ENCODE measurements around the gene STYK1.
"Not testable (repeated sequence)": the region's sequence is repeated elsewhere in the genome, so short reads cannot be mapped to it uniquely, and the experiment has no call there.

The STYK1 gene

GRCh38 chr12:10688042-10688441 is 14.2 kb upstream of the STYK1 start:
- no peak for DNase-seq

DNA sequence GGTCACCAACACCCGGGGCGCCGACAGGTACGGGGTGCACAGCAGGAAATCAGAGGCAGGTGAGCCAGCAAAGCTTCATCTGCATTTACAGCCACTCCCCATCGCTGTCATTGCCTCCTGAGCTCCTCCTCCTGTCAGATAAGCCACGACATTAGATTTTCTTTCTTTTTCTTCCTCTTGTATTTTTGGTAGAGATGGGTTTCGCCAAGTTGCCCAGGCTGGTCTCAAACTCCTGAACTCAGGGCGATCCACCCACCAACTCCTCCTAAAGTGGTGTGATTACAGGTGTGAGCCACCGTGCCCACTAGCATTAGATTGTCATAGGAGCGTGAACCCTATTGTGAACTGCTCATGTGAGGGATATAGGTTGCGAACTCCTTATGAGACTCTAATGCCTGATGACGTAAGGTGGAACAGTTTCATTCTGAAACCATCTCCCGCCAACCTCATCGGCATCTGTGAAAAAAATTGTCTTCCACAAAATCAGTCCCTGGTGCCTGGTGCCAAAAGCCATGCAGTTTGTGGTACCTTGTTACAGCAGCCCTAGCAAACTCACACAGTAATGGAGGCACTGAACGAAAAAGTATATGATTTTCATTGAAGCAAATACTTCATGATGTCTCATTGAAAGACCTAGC is 1.5 kb downstream of the STYK1 start:
- no peak for DNase-seq

GRCh38 chr12:10669533-10669932 is 4.3 kb downstream of the STYK1 start:
- no peak for DNase-seq

DNA sequence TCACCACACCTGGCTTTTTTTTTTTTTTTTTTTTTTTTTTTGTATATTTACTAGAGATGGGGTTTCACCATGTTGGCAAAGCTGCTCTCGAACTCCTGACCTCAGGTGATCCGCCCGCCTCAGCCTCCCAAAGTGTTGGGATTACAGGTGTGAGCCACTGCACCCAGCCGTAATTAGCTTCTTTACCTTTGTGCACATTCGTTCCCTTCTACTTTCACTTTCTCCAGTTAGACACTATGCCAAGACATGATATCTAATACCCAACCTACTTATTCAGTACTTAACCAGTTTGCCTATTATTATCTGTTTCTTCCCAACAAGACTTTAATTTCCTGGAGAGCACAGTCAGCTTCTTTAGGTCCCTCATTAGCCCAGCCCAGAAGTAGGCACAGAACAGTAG is 5.3 kb downstream of the STYK1 start:
- no peak for DNase-seq

DNA sequence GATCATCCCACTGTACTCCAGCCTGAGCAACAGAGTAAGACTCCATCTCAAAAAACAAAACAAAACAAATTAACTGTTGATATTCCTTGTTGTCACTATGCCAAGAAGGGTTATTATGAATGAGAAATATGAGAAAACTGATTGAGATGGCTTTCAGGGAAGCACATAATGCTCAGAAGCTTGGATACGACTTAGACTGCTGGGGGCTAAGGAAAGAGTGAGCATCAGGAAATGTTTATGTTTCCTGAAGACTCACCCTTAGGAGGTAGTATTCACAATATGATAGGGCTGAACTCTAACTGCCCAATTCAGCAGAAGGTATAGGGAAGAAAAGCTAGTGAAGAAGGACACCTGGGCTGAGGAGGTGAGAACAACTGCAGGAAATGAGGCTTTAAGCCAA is 6.3 kb downstream of the STYK1 start:
- DNase-seq: no peak

GRCh38 chr12:10664499-10664898 is 9.4 kb downstream of the STYK1 start:
- no peak for DNase-seq

DNA sequence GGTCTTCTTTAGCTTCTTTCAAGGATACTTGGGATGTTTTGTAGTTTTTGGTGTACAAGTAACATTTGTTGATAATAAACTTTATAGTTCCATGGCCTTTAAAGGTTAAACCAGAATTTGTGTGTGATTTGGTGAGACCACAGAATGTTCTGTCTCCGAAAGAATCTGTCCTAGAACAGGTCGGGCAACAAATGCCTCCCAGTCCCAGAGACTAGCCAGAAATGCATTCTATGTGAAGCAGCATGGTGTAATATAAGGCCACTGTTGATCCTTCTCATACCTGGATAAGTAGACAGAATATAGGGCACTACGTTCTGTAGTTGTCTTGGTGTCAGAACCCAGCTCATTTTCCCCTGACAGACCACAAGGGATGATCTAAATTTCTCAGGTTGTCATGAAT is 10.0 kb downstream of the STYK1 start:
- no peak for DNase-seq

- no peak for DNase-seq
Measured at GRCh38 chr12:10661338-10661737, 12.5 kb downstream of the STYK1 start.

GRCh38 chr12:10654003-10654402 is 19.8 kb downstream of the STYK1 start:
- no peak for DNase-seq

- no peak for DNase-seq
Measured at GRCh38 chr12:10652192-10652591, 21.7 kb downstream of the STYK1 start.

- DNase-seq: not testable (repeated sequence)
Measured at GRCh38 chr12:10646576-10646975, 27.3 kb downstream of the STYK1 start.

DNA sequence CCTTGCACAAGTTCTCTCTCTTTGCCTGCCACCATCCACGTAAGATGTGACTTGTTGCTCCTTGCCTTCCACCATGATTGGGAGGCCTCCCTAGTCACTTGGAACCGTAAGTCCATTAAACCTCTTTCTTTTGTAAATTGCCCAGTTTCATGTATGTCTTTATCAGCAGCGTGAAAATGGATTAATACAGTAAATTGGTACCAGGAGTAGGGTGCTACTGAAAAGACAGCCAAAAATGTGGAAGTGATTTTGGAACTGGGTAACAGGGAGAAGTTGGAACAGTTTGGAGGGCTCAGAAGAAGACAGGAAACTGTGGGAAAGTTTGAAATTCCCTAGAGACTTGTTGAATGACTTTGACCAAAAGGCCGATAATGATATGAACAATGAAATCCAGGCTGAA is 27.9 kb downstream of the STYK1 start:
- DNase-seq: no peak

DNA sequence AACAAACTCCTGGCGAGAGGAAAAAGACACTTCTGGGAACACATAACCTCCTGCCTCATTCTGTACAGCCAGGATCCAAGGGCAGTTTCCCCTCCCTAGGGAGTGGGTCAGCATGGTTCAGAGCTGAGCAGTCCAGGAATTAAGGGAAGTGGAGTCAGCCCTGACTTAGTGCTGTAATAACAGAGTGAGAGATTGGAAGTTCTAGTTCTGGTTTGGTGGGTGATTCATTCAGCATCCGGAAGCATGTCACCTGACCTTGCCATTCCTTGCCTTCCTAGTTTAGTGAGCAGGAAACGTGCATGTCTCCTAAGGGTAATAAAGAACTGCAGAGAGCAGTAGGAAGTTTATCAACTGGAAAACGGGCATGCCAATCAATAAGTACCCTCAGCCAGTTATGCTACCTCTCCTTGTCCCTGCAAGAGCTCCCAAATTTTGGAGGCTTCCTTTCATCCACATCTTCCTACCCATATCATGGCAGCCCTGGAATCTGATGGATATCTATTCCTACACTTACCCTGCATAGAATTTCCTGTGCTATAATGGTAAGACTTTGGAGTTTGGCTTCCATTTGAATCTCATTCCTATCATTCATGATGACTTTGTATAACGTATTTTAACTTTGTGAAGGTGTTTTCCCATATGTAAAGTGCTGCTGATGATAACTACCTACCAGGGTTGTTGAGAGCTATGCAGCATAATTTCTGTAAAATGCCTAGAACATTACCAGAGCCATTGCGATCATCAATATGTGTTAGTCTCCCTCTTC is 31.9 kb downstream of the STYK1 start:
- DNase-seq: no peak

GRCh38 chr12:10638728-10639127 is 35.1 kb downstream of the STYK1 start:
- DNase-seq: no peak

DNA sequence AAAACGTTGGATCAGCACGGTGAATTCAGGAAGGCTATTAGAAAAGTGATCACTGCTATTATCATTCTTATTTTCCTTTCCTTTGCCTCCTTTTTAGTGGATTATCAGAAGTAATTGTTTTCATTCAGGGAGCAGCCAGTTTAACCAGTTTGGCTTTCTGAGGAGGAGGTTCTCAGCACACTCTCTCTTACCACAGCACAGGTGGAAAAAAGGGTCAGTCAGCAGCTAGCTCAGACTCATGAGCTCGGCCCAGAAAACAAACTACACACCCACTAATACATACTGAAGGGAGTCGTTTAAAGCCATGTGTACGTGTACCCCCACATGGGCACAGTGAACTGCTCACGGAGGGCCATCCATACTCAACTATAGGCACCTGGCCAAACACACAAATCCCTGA is 37.2 kb downstream of the STYK1 start:
- no peak for DNase-seq

- DNase-seq: no peak
Measured at GRCh38 chr12:10636124-10636523, 37.7 kb downstream of the STYK1 start.

DNA sequence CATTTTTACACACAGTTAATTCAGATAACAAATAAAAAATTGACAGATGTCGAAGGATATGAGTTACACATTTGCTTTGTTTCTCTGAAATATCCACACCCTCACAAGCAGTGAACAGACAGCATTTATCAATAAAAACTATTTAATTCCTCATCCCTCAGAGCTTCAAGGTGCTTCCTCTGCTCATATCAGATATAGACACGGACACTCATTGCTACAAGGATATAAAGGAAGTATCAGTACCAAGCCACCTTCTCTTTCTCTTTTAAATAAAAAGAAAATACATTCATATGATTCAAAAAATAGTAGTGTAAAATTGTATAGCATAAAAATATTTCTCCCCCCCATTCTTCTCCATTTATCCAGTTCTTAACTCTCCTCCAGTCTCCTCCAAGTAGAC is 38.5 kb downstream of the STYK1 start:
- no peak for DNase-seq

- no peak for DNase-seq
Measured at GRCh38 chr12:10634427-10634826, 39.4 kb downstream of the STYK1 start.

DNA sequence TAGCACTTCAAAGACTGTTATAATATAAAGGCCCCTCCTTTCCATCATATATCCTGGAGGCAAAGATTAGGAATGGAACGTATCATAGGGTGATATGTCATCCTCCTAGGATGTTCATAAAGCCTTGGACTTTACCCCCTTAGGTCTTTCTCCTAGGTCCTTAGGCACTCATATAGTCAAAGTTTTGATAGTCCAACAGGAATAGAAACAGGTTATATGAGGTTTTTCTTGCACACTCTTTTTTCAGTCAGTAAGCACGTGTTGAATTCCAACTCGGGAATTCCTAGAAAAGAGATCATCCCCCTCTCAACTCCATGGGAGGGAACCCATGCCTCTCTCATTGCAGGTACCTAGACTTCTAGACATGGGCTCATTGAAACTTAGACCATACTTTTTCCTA is 40.3 kb downstream of the STYK1 start:
- no peak for DNase-seq

DNA sequence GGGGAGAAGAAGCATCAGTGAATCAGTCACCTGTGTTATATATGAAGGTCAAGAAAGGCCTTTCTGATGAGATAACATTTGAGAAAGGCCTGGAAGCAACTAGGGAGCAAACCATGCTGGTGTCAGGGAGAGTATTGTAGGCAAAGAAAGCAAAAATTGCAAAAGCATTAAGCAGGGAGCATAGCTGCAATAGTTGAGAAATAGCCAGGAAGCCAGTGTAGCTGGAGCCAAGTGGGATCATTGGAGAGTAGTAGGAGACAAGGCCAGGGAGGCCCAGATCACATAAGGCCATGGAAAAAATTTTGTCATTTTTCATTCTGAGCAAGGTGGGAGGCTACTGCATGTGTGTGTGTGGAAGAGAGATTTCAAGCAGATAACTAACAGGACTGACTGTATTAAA is 41.6 kb downstream of the STYK1 start:
- no peak for DNase-seq

- no peak for DNase-seq
Measured at GRCh38 chr12:10624605-10625004, 49.2 kb downstream of the STYK1 start.

DNA sequence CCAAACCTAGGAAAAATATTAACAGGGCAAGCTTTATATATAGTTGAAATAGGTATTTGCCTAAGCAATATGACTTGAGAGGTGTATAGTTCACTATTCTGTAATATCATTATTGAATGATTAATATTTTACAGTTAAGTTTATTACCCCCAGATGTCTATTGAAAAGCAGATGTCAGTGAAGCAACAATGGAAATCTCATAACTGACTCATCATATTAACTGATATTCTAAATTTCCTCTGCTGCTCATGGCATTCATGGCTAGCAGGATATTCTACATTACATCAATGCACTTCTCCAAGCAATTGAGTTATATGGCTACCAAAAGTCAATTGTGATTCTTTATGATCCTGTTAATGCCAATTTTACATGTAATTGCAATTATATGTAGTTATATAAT is 50.7 kb downstream of the STYK1 start:
- no peak for DNase-seq

GRCh38 chr12:10621278-10621677 is 52.6 kb downstream of the STYK1 start:
- DNase-seq: no peak

DNA sequence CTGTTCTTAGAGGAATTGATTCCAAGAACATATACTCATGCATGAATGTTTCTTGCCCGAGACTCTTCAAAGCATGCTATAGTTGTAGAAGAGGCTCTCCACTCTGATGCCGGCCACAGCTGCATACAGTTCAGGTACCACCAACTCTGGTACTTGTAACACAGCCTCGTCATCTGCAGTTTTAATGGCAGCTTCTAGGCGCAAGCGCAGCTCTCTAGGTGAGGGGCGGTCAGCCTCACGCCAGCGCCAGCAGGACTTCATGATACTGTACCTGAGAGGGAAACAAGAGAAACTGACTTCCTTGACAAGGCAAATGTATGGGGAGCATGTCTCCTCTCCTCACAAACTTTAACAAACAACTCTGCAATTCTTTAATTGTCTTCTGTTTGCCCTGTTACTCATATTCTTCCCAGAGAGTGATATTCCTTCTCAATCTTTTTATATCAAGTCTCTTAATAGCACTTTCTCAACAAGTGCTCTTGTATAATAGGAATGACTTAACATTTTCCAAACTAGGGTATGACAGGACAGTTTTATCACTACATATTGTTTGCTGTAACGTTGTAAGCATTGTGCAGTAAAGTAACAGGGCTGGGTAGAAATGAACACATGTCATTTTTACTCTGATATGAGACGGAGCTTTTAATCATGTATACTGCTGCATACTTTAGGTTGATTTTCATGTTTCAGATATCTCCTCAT is 53.6 kb downstream of the STYK1 start:
- no peak for DNase-seq

Measured in NK-92 treated with Interleukin-12 subunit alpha and Interleukin-12 subunit beta, amount 100 ng/mL, for 24 hours (cell line).